Upper lobe of left lung (tissue), 6 donors: ENCODE results near the gene WDR31. TPM values are rescaled to one million over a fixed set of nuclear protein-coding genes. Genes with fewer than 3 reads are reported as not detected.

Source experiments
- ATAC-seq, 2 donors: fragments of 200-7000 bp; cut with Tn5 transposase; one replicate each; pipeline ENCODE4 v1.9.1; 2022; ENCODE audit warnings: mild to moderate bottlenecking in 2 of 2, moderate library complexity in 2 of 2; ENCODE audit not compliant: low FRiP score in 2 of 2
- DNase-seq, 2 donors: peaks; one replicate each; pipeline ENCODE4 v3.0.0-alpha.2; 2019 to 2020
- H3K27ac ChIP-seq, 4 donors: fragments of 200-600 bp; sonication (generic); one replicate each; pipeline ENCODE4 v1.5.1; 2016 to 2019
- H3K27me3 ChIP-seq, 4 donors: fragments of 200-600 bp; sonication (generic); one replicate each; pipeline ENCODE4 v1.5.1; 2017 to 2019
- H3K36me3 ChIP-seq, 4 donors: fragments of 200-600 bp; sonication (generic); one replicate each; pipeline ENCODE4 v1.5.1; 2016 to 2019
- H3K4me1 ChIP-seq, 4 donors: fragments of 200-600 bp; sonication (generic); one replicate each; pipeline ENCODE4 v1.5.1; 2018 to 2019
- H3K4me3 ChIP-seq, 4 donors: fragments of 200-600 bp; sonication (generic); one replicate each; pipeline ENCODE4 v1.5.1; 2017 to 2019; ENCODE audit warnings: mild to moderate bottlenecking in 2 of 4, moderate library complexity in 1 of 4
- H3K9me3 ChIP-seq, 4 donors: fragments of 200-600 bp; sonication (generic); one replicate each; pipeline ENCODE4 v1.5.1; 2018 to 2019
- CTCF ChIP-seq, 6 experiments: fragments of 450-650 bp in 4 of 6; fragments of 200-600 bp in 2 of 6; sonication (generic) in 2 of 6; IDR thresholded peaks; one replicate each; pipeline ENCODE4 v1.5.1; 2016 to 2019; ENCODE audit warnings: antibody characterized with exemption in 6 of 6
- EP300 ChIP-seq, 4 donors: sonication (generic); formaldehyde crosslinking; IDR thresholded peaks; one replicate each; pipeline ENCODE4 v1.5.1; 2017; ENCODE audit warnings: antibody characterized with exemption in 4 of 4, control low read depth in 2 of 4
- POLR2A ChIP-seq, 4 donors: fragments of 450-650 bp; IDR thresholded peaks; one replicate each; pipeline ENCODE4 v1.5.1; 2016 to 2017; ENCODE audit warnings: antibody characterized with exemption in 4 of 4, mild to moderate bottlenecking in 2 of 4
- POLR2AphosphoS5 ChIP-seq, 2 donors: sonication (generic); formaldehyde crosslinking; IDR thresholded peaks; one replicate each; pipeline ENCODE4 v1.5.1; 2017; ENCODE audit warnings: antibody characterized with exemption in 2 of 2
- WGBS, 2 donors: methylation state at CpG; one replicate each; pipeline ENCODE4 v1.1.5; 2017 to 2018; 5-methylcytosine and 5-hydroxymethylcytosine counted together
- total RNA-seq, 6 donors: library from RNA; depleted of rRNA in 4 of 6; stranded (reverse); fragments of >200 nt in 4 of 6; gene quantifications; one replicate each; pipeline versions ENCODE4 v1.1.0 to v1.2.1, GENCODE V29; 2016 to 2021
- donor health status: DM: no; HTN: no; CAD: no; lungs with moderate emphysema.
- donor health status: DM: no; HTN: yes; CAD: no; lungs with severe emphysema.

Gene WDR31
- total RNA-seq, 6 donors from 2014 or later: 2.0 to 5.2 (median 3.1) TPM

GRCh38 chr9:113328045-113328782, 11.9 kb downstream of the WDR31 start:
- no peaks in the 10 kb centered on the region for H3K27me3 ChIP-seq
- WGBS, 2 donors: 90% methylated on average over 3 of the region's 3 CpGs
- no peaks in the 10 kb centered on the region for H3K4me1 ChIP-seq
- TF ChIP-seq POLR2A (IDR thresholded peaks at IDR 0.05) (no peak), CTCF (IDR thresholded peaks at IDR 0.05) (no peak), EP300 (IDR thresholded peaks at IDR 0.05) (no peak), POLR2AphosphoS5 (IDR thresholded peaks at IDR 0.05) (no peak)
- H3K27ac ChIP-seq: no peak overlapping the region
- H3K36me3 ChIP-seq: peaks cover 0 to 5% (median 0%) of the 10 kb centered on the region in 4 donors
- H3K4me3 ChIP-seq: no peak overlapping the region
- DNase-seq (no peak), ATAC-seq (no peak)
- no peaks in the 10 kb centered on the region for H3K9me3 ChIP-seq

- no peaks in the 10 kb centered on the region for H3K27me3 ChIP-seq
- TF ChIP-seq POLR2AphosphoS5 (IDR thresholded peaks at IDR 0.05) (no peak), CTCF (IDR thresholded peaks at IDR 0.05) (no peak), EP300 (IDR thresholded peaks at IDR 0.05) (no peak), POLR2A (IDR thresholded peaks at IDR 0.05) (no peak)
- 90 to 96% methylated on average over 4 of the region's 4 CpGs for WGBS, 2 donors
- ATAC-seq: no peak
- no peaks in the 10 kb centered on the region for H3K9me3 ChIP-seq
- no peak overlapping the region for H3K4me3 ChIP-seq
- H3K27ac ChIP-seq: no peak overlapping the region
- DNase-seq: no peak
- H3K36me3 ChIP-seq: peaks cover 0 to under 1% (median under 1%) of the 10 kb centered on the region in 4 donors
- H3K4me1 ChIP-seq: no peaks in the 10 kb centered on the region
Observed at GRCh38 chr9:113326230-113326629, 13.8 kb downstream of the WDR31 start.

- TF ChIP-seq EP300 (IDR thresholded peaks at IDR 0.05): no peak
- TF ChIP-seq CTCF (IDR thresholded peaks at IDR 0.05): no peak
- TF ChIP-seq POLR2AphosphoS5 (IDR thresholded peaks at IDR 0.05): no peak
- TF ChIP-seq POLR2A (IDR thresholded peaks at IDR 0.05): no peak
Observed at GRCh38 chr9:113322671-113323070, 17.4 kb downstream of the WDR31 start.

GRCh38 chr9:113320051-113320450, 20.0 kb downstream of the WDR31 start:
- H3K9me3 ChIP-seq: no peaks in the 10 kb centered on the region
- DNase-seq (no peak), ATAC-seq (no peak)
- no peaks in the 10 kb centered on the region for H3K27me3 ChIP-seq
- H3K36me3 ChIP-seq: peaks cover 0 to 12% (median 5%) of the 10 kb centered on the region in 4 donors
- no peak overlapping the region for H3K4me3 ChIP-seq
- no peak overlapping the region for H3K27ac ChIP-seq
- TF ChIP-seq POLR2A (IDR thresholded peaks at IDR 0.05) (no peak), EP300 (IDR thresholded peaks at IDR 0.05) (no peak), POLR2AphosphoS5 (IDR thresholded peaks at IDR 0.05) (no peak), CTCF (IDR thresholded peaks at IDR 0.05) (no peak)
- 90 to 100% methylated on average over 3 of the region's 3 CpGs for WGBS, 2 donors
- H3K4me1 ChIP-seq: no peaks in the 10 kb centered on the region

More at GRCh38 chr9:113322671-113323070, 17.4 kb downstream of the WDR31 start:
- H3K4me3 ChIP-seq: no peak overlapping the region
- no peak for ATAC-seq
- H3K4me1 ChIP-seq: no peaks in the 10 kb centered on the region
- WGBS, 2 donors: 77% methylated on average over 6 of the region's 6 CpGs
- DNase-seq: no peak
- no peaks in the 10 kb centered on the region for H3K27me3 ChIP-seq
- H3K36me3 ChIP-seq: peaks cover 0 to 12% (median 5%) of the 10 kb centered on the region in 4 donors
- H3K27ac ChIP-seq: no peak overlapping the region
- no peaks in the 10 kb centered on the region for H3K9me3 ChIP-seq

- Histone ChIP-seq H3K4me3 (no peak overlapping the region), H3K36me3 (peaks cover 0 to 12% (median 5%) of the 10 kb centered on the region in 4 donors), H3K4me1 (no peaks in the 10 kb centered on the region), H3K27ac (no peak overlapping the region), H3K9me3 (no peaks in the 10 kb centered on the region), H3K27me3 (no peaks in the 10 kb centered on the region)
- ATAC-seq (no peak), DNase-seq (no peak)
- WGBS, 2 donors: 86 to 91% methylated on average over 1 to 2 of the region's 2 CpGs
- TF ChIP-seq EP300 (IDR thresholded peaks at IDR 0.05): no peak
- TF ChIP-seq CTCF (IDR thresholded peaks at IDR 0.05): no peak
- TF ChIP-seq POLR2AphosphoS5 (IDR thresholded peaks at IDR 0.05): no peak
- no peak for TF ChIP-seq POLR2A (IDR thresholded peaks at IDR 0.05)
Observed at GRCh38 chr9:113319054-113319453, 21.0 kb downstream of the WDR31 start.
